Liver (tissue), 9 donors: Measurements from ENCODE around the gene COPG2. TPM values are rescaled to one million over a fixed set of nuclear protein-coding genes. Genes with fewer than 3 reads are reported as not detected.

Experiments
- DNase-seq: peaks from one replicate; pipeline ENCODE4 v3.0.0-alpha.2; 2017; ENCODE audit warnings: low spot score
- H3K27ac ChIP-seq, 2 donors: one replicate each; pipeline ENCODE4 v1.7.0; 2013; ENCODE audit warnings: inconsistent platforms in 2 of 2, low read length in 2 of 2, control low read depth in 1 of 2, low read depth in 1 of 2, mild to moderate bottlenecking in 1 of 2
- H3K27me3 ChIP-seq, 4 donors: one replicate each; pipeline versions ENCODE4 v1.6.1 to v1.7.0; 2013; ENCODE audit warnings: low read length in 3 of 4, inconsistent platforms in 1 of 4, mild to moderate bottlenecking in 1 of 4, moderate library complexity in 1 of 4; ENCODE audit not compliant: control insufficient read depth in 4 of 4, insufficient read depth in 4 of 4
- H3K36me3 ChIP-seq, 4 donors: one replicate each; pipeline versions ENCODE4 v1.6.1 to v1.7.0; 2013; ENCODE audit warnings: low read length in 3 of 4, mild to moderate bottlenecking in 3 of 4, low read depth in 1 of 4, moderate library complexity in 1 of 4; ENCODE audit not compliant: control insufficient read depth in 4 of 4, insufficient read depth in 3 of 4
- H3K4me1 ChIP-seq, 4 donors: one replicate each; pipeline versions ENCODE4 v1.6.1 to v1.7.0; 2013; ENCODE audit warnings: low read length in 3 of 4, mild to moderate bottlenecking in 3 of 4, moderate library complexity in 1 of 4; ENCODE audit not compliant: control insufficient read depth in 4 of 4, insufficient read depth in 4 of 4
- H3K4me3 ChIP-seq, 3 donors: one replicate each; pipeline versions ENCODE4 v1.6.1 to v1.7.0; 2013; ENCODE audit warnings: low read length in 3 of 3, control low read depth in 1 of 3, low read depth in 1 of 3, mild to moderate bottlenecking in 1 of 3
- H3K9ac ChIP-seq, 2 donors: one replicate each; pipeline ENCODE4 v1.7.0; 2013; ENCODE audit warnings: low read length in 2 of 2, mild to moderate bottlenecking in 2 of 2, moderate library complexity in 2 of 2, control low read depth in 1 of 2, low read depth in 1 of 2
- H3K9me3 ChIP-seq, 4 donors: one replicate each; pipeline versions ENCODE4 v1.6.1 to v1.7.0; 2013; ENCODE audit warnings: low read length in 3 of 4; ENCODE audit not compliant: control insufficient read depth in 4 of 4
- ATF3 ChIP-seq: IDR thresholded peaks from 2 replicates; pipeline ENCODE4 v1.6.1; 2016; ENCODE audit warnings: antibody characterized with exemption
- CTCF ChIP-seq: fragments of 150-350 bp; IDR thresholded peaks from 2 replicates; pipeline ENCODE4 v1.5.1; 2017; ENCODE audit warnings: improper control_type of control experiment, low read depth, low read length; ENCODE audit not compliant: missing input control
- EGR1 ChIP-seq, 2 donors: IDR thresholded peaks; 2 replicates each; pipeline ENCODE4 v1.6.1; 2016 to 2018; ENCODE audit warnings: antibody characterized with exemption in 2 of 2, low read depth in 2 of 2
- FOXA1 ChIP-seq: IDR thresholded peaks from 2 replicates; pipeline ENCODE4 v1.6.1; 2016; ENCODE audit warnings: antibody characterized with exemption
- FOXA2 ChIP-seq: IDR thresholded peaks from 2 replicates; pipeline ENCODE4 v1.6.1; 2016; ENCODE audit warnings: antibody characterized with exemption
- GABPA ChIP-seq, 2 donors: IDR thresholded peaks in 1 of 2; conservative IDR thresholded peaks in 1 of 2; 2 replicates each; pipeline ENCODE4 v1.6.1; 2016; ENCODE audit warnings: antibody characterized with exemption in 2 of 2, mild to moderate bottlenecking in 1 of 2, moderate library complexity in 1 of 2
- HNF4A ChIP-seq, 2 donors: conservative IDR thresholded peaks; 2 replicates each; pipeline ENCODE4 v1.6.1; 2016; ENCODE audit warnings: antibody characterized with exemption in 2 of 2, mild to moderate bottlenecking in 2 of 2
- HNF4G ChIP-seq: IDR thresholded peaks from 2 replicates; pipeline ENCODE4 v1.6.1; 2016; ENCODE audit warnings: antibody characterized with exemption
- JUND ChIP-seq, 2 donors: IDR thresholded peaks; 2 replicates each; pipeline ENCODE4 v1.6.1; 2016; ENCODE audit warnings: antibody characterized with exemption in 2 of 2
- MAX ChIP-seq: IDR thresholded peaks from 2 replicates; pipeline ENCODE4 v1.6.1; 2016; ENCODE audit warnings: antibody characterized with exemption
- NR2F2 ChIP-seq: IDR thresholded peaks from 2 replicates; pipeline ENCODE4 v1.6.1; 2016; ENCODE audit warnings: antibody characterized with exemption
- RAD21 ChIP-seq, 2 donors: IDR thresholded peaks; 2 replicates each; pipeline ENCODE4 v1.6.1; 2016; ENCODE audit warnings: antibody characterized with exemption in 2 of 2, mild to moderate bottlenecking in 2 of 2
- REST ChIP-seq: IDR thresholded peaks from 2 replicates; pipeline ENCODE4 v1.6.1; 2016; ENCODE audit warnings: antibody characterized with exemption, mild to moderate bottlenecking
- RXRA ChIP-seq, 2 donors: IDR thresholded peaks; 2 replicates each; pipeline ENCODE4 v1.6.1; 2017 to 2018; ENCODE audit warnings: antibody characterized with exemption in 2 of 2, mild to moderate bottlenecking in 1 of 2
- SP1 ChIP-seq: IDR thresholded peaks from 2 replicates; pipeline ENCODE4 v1.6.1; 2018; ENCODE audit warnings: antibody characterized with exemption, mild to moderate bottlenecking
- TAF1 ChIP-seq: conservative IDR thresholded peaks from 2 replicates; pipeline ENCODE4 v1.6.1; 2016; ENCODE audit warnings: antibody characterized with exemption, mild to moderate bottlenecking
- YY1 ChIP-seq: IDR thresholded peaks from 2 replicates; pipeline ENCODE4 v1.6.1; 2016; ENCODE audit warnings: antibody characterized with exemption, mild to moderate bottlenecking
- ZBTB33 ChIP-seq: IDR thresholded peaks from 2 replicates; pipeline ENCODE4 v1.6.1; 2016; ENCODE audit warnings: antibody characterized with exemption
- WGBS: extraction: QIAGEN DNeasy Blood & Tissue Kit; methylation state at CpG from one replicate; pipeline ENCODE4 v1.1.7; 2013; 5-methylcytosine and 5-hydroxymethylcytosine counted together
- polyA plus RNA-seq, 2 donors: library from polyadenylated mRNA; stranded (reverse) in 1 of 2; unstranded in 1 of 2; fragments of 200-250 nt in 1 of 2; fragments of >200 nt in 1 of 2; fragmentation: Nextera tagmentation in 1 of 2; extraction: Ambion mirVana in 1 of 2; gene quantifications; one replicate each; pipeline versions ENCODE4 v1.2.1 to v1.2.3, GENCODE V29; 2013 to 2015
- total RNA-seq, 2 donors: library from RNA; depleted of rRNA; stranded (reverse); fragments of >200 nt; gene quantifications; one replicate each; pipeline ENCODE4 v1.2.3, GENCODE V29; 2014
- donor health status: healthy.
- donor health status: healthy.
- donor health status: healthy.
- donor health status: healthy.
- donor health status: healthy.

The COPG2 gene
- total and polyA plus RNA-seq, 4 donors, result 0.99 to 10.3 (median 4.7) TPM

- Histone ChIP-seq H3K4me3 (no peak overlapping the region), H3K4me1 (no peaks in the 10 kb centered on the region), H3K9ac (no peak overlapping the region), H3K27me3 (no peaks in the 10 kb centered on the region), H3K27ac (no peak overlapping the region), H3K9me3 (peaks cover 0 to 7% (median 1%) of the 10 kb centered on the region in 4 donors), H3K36me3 (no peaks in the 10 kb centered on the region)
- DNase-seq, result no peak
- WGBS, result 67% methylated on average over 9 of the region's 9 CpGs
- TF ChIP-seq REST, result no peak
- no peak for TF ChIP-seq SP1
- TF ChIP-seq CTCF, result no peak
- TF ChIP-seq FOXA1, result no peak
- no peak for TF ChIP-seq MAX
- TF ChIP-seq FOXA2, result no peak
- TF ChIP-seq HNF4G, result no peak
- TF ChIP-seq JUND (IDR thresholded peaks at IDR 0.05), result no peak
- no peak for TF ChIP-seq RAD21 (IDR thresholded peaks at IDR 0.05)
- TF ChIP-seq EGR1 (IDR thresholded peaks at IDR 0.05; ENCODE audit: low read depth in 2 of 2), result no peak
- no peak for TF ChIP-seq ZBTB33
- TF ChIP-seq YY1, result no peak
- no peak for TF ChIP-seq RXRA (IDR thresholded peaks at IDR 0.05)
- TF ChIP-seq HNF4A (conservative IDR thresholded peaks at IDR 0.05), result no peak
- TF ChIP-seq GABPA (IDR thresholded peaks at IDR 0.05 in 1 of 2, conservative IDR thresholded peaks at IDR 0.05 in 1 of 2), result no peak
- TF ChIP-seq TAF1, result no peak
- no peak for TF ChIP-seq ATF3
- no peak for TF ChIP-seq NR2F2
Measured at GRCh38 chr7:130476297-130477150, 192.0 kb downstream of the COPG2 start.
